HFFc6 (cell line): ENCODE measurements around the gene STK39. TPM values are rescaled to one million over a fixed set of nuclear protein-coding genes. Genes with fewer than 3 reads are reported as not detected.

Experiments
- DNase-seq: peaks from one replicate; pipeline ENCODE4 v3.0.0-alpha.2; 2018
- H3K27ac Mint-ChIP-seq: 2 replicates; pipeline ENCODE4 v1.8.0; 2020; ENCODE audit warnings: mild to moderate bottlenecking, mixed read lengths
- H3K27me3 Mint-ChIP-seq: 2 replicates; pipeline ENCODE4 v1.8.0; 2021; ENCODE audit warnings: mild to moderate bottlenecking, moderate library complexity, mixed read lengths; ENCODE audit not compliant: insufficient read depth
- H3K36me3 Mint-ChIP-seq: 2 replicates; pipeline ENCODE4 v1.8.0; 2021; ENCODE audit warnings: low read depth, mixed read lengths
- H3K4me1 Mint-ChIP-seq: 2 replicates; pipeline ENCODE4 v1.8.0; 2020; ENCODE audit warnings: low read depth, mixed read lengths
- H3K4me3 Mint-ChIP-seq: 2 replicates; pipeline ENCODE4 v1.8.0; 2020; ENCODE audit warnings: mild to moderate bottlenecking, moderate library complexity, mixed read lengths
- H3K9me3 Mint-ChIP-seq: 2 replicates; pipeline ENCODE4 v1.8.0; 2020; ENCODE audit warnings: mild to moderate bottlenecking, mixed read lengths
- total RNA-seq, 6 experiments: library from RNA; stranded (reverse); fragmentation: NEBNext Ultra II Directional; extraction: Animal tissue kit (Norgen Biotek cat#: 25700); gene quantifications; 2 replicates in 1 of 6; 3 replicates in 5 of 6; pipeline ENCODE4 v1.2.3, GENCODE V29; 2021
- TF ChIP-seq, protein P1 (sequence below): fragments of 200-600 bp; sonication (generic); IDR thresholded peaks from 2 replicates; pipeline ENCODE4 v1.5.0; 2021; ENCODE audit warnings: antibody characterized with exemption, mild to moderate bottlenecking

Gene STK39
- total RNA-seq, 6 experiments from 2014 or later = 27.7 to 36.4 (median 33.4) TPM

GRCh38 chr2:168215813-168216212 lies 31.6 kb downstream of the STK39 start:
- Mint-ChIP-seq H3K36me3 (peaks cover 6% of the 10 kb centered on the region; the same call in 1 of the 2 replicates), H3K27me3 (no peaks in the 10 kb centered on the region), H3K27ac (no peak overlapping the region), H3K4me1 (peaks cover 76% of the 10 kb centered on the region), H3K9me3 (no peaks in the 10 kb centered on the region), H3K4me3 (no peak overlapping the region)
- DNase-seq = no peak
- TF ChIP-seq, protein P1, sequence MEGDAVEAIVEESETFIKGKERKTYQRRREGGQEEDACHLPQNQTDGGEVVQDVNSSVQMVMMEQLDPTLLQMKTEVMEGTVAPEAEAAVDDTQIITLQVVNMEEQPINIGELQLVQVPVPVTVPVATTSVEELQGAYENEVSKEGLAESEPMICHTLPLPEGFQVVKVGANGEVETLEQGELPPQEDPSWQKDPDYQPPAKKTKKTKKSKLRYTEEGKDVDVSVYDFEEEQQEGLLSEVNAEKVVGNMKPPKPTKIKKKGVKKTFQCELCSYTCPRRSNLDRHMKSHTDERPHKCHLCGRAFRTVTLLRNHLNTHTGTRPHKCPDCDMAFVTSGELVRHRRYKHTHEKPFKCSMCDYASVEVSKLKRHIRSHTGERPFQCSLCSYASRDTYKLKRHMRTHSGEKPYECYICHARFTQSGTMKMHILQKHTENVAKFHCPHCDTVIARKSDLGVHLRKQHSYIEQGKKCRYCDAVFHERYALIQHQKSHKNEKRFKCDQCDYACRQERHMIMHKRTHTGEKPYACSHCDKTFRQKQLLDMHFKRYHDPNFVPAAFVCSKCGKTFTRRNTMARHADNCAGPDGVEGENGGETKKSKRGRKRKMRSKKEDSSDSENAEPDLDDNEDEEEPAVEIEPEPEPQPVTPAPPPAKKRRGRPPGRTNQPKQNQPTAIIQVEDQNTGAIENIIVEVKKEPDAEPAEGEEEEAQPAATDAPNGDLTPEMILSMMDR = no peak

- no peaks in the 10 kb centered on the region for H3K27me3 Mint-ChIP-seq
- no peaks in the 10 kb centered on the region for H3K9me3 Mint-ChIP-seq
- H3K4me1 Mint-ChIP-seq = peaks cover 82% of the 10 kb centered on the region
- H3K27ac Mint-ChIP-seq = no peak overlapping the region
- peaks cover 24% of the 10 kb centered on the region for H3K36me3 Mint-ChIP-seq
- TF ChIP-seq, protein P1 = no peak
- no peak for DNase-seq
- H3K4me3 Mint-ChIP-seq = no peak overlapping the region
Observed at GRCh38 chr2:168212866-168213265, 34.5 kb downstream of the STK39 start.

GRCh38 chr2:168212167-168212566 lies 35.2 kb downstream of the STK39 start:
- H3K4me1 Mint-ChIP-seq = peaks cover 82% of the 10 kb centered on the region
- TF ChIP-seq, protein P1 = no peak

GRCh38 chr2:168211664-168212163 lies 35.7 kb downstream of the STK39 start:
- DNase-seq = no peak
- Mint-ChIP-seq H3K27ac (peak overlapping the region; percentile 87), H3K27me3 (no peaks in the 10 kb centered on the region), H3K36me3 (peaks cover 24% of the 10 kb centered on the region), H3K9me3 (no peaks in the 10 kb centered on the region), H3K4me3 (0 out of 2 replicates have a peak overlapping the region, but pooled peaks have one; percentile 48), H3K4me1 (peaks cover 79% of the 10 kb centered on the region)
- TF ChIP-seq, protein P1 = no peak

More at GRCh38 chr2:168212167-168212566, 35.2 kb downstream of the STK39 start:
- Mint-ChIP-seq H3K9me3 (no peaks in the 10 kb centered on the region), H3K4me3 (peak overlapping the region; percentile 48; the same call in 1 of the 2 replicates), H3K27ac (peak overlapping the region; percentile 51; the same call in 1 of the 2 replicates), H3K27me3 (no peaks in the 10 kb centered on the region), H3K36me3 (peaks cover 24% of the 10 kb centered on the region)
- no peak for DNase-seq

DNA sequence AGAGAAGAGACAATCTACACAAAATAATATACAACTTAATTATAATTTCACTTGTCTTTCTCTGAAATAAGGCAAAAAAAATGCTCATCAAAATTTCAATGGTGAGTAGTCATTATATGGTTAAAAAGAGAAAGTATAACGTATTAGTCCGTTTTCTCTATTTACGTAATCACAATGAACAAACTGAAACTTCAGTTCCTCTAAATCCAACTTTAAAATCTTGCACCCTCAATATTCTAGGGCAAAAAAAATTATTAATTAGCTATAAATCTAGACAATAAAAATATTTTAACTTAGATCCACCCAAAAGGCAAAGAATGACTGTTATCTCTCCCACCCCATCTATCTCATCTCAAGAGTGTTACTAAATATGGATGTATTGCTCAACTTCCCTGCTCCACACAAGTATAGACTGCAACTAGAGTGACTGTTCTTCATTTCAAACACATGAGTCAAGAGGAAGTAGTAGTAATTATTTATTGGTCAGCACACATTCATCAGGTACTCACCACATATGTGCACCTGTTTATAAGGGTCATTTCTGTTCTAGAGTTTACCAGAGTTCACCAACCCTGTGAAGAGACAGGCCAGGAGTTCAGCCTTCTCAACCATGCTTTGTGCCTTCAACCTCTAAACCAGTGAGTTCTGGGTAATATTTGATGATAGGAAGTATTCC lies 36.4 kb downstream of the STK39 start:
- DNase-seq = peak; percentile 91
- H3K27me3 Mint-ChIP-seq = peaks cover 3% of the 10 kb centered on the region; the same call in 1 of the 2 replicates
- H3K4me1 Mint-ChIP-seq = peaks cover 72% of the 10 kb centered on the region
- peak overlapping the region; percentile 87 for H3K27ac Mint-ChIP-seq
- peaks cover 25% of the 10 kb centered on the region for H3K36me3 Mint-ChIP-seq
- H3K9me3 Mint-ChIP-seq = no peaks in the 10 kb centered on the region
- TF ChIP-seq, protein P1 = no peak
- peak overlapping the region; percentile 87 for H3K4me3 Mint-ChIP-seq
